Esophagus muscularis mucosa (tissue), 4 donors: Measurements from ENCODE around the gene RAB32. TPM values are rescaled to one million over a fixed set of nuclear protein-coding genes. Genes with fewer than 3 reads are reported as not detected.

ENCODE experiments used
- DNase-seq: peaks from one replicate; pipeline ENCODE4 v3.0.0-alpha.2; 2017; ENCODE audit errors: extremely low spot score
- H3K27ac ChIP-seq, 4 donors: fragments of 200-600 bp; sonication (generic); replicated peaks in 1 of 4; 1 replicate in 3 of 4; 2 replicates in 1 of 4; pipeline ENCODE4 v1.5.1; 2016 to 2019; ENCODE audit warnings: mild to moderate bottlenecking in 1 of 4
- H3K27me3 ChIP-seq, 4 donors: fragments of 200-600 bp; sonication (generic); one replicate each; pipeline versions ENCODE4 v1.5.1 to v1.6.0; 2016 to 2019
- H3K36me3 ChIP-seq, 4 donors: fragments of 200-600 bp; sonication (generic); one replicate each; pipeline ENCODE4 v1.5.1; 2016 to 2019
- H3K4me1 ChIP-seq, 4 donors: fragments of 200-600 bp; sonication (generic); one replicate each; pipeline ENCODE4 v1.5.1; 2016 to 2019
- H3K4me3 ChIP-seq, 4 donors: fragments of 200-600 bp; sonication (generic); 1 replicate in 2 of 4; 2 replicates in 2 of 4; pipeline ENCODE4 v1.5.1; 2016 to 2019; ENCODE audit warnings: mild to moderate bottlenecking in 4 of 4, moderate library complexity in 1 of 4
- H3K9me3 ChIP-seq, 4 donors: fragments of 200-600 bp; sonication (generic); 1 replicate in 3 of 4; 2 replicates in 1 of 4; pipeline ENCODE4 v1.5.1; 2016 to 2019
- EP300 ChIP-seq: sonication (generic); formaldehyde crosslinking; IDR thresholded peaks from one replicate; pipeline ENCODE4 v1.6.1; 2017; ENCODE audit warnings: antibody characterized with exemption
- POLR2A ChIP-seq: fragments of 450-650 bp; IDR thresholded peaks from one replicate; pipeline ENCODE4 v1.6.1; 2017; ENCODE audit warnings: antibody characterized with exemption, moderate library complexity, mild to moderate bottlenecking, low read depth
- POLR2AphosphoS5 ChIP-seq, 2 donors: sonication (generic); formaldehyde crosslinking; IDR thresholded peaks; one replicate each; pipeline ENCODE4 v1.6.1; 2017; ENCODE audit warnings: antibody characterized with exemption in 2 of 2
- WGBS: methylation state at CpG from one replicate; pipeline ENCODE4 v1.1.5; 2018; 5-methylcytosine and 5-hydroxymethylcytosine counted together
- intact Hi-C: fragments of 100-400 bp; cut with DNase I; formaldehyde crosslinking; loops from one replicate; pipeline ENCODE4 v1.15.1; 2023
- total RNA-seq, 4 donors: library from RNA; depleted of rRNA; stranded (reverse); fragments of >200 nt; gene quantifications; one replicate each; pipeline versions ENCODE4 v1.1.0 to v1.2.1, GENCODE V29; 2016
- TF ChIP-seq, protein P1 (sequence below), 3 experiments: fragments of 200-600 bp in 2 of 3; fragments of 450-650 bp in 1 of 3; sonication (generic) in 2 of 3; IDR thresholded peaks; one replicate each; pipeline ENCODE4 v1.5.1; 2017 to 2019; ENCODE audit warnings: antibody characterized with exemption in 3 of 3, mild to moderate bottlenecking in 2 of 3, moderate library complexity in 1 of 3

Gene RAB32
- total RNA-seq: 10 to 100 TPM; 36.5 to 61.0 (median 45.9) TPM

DNA sequence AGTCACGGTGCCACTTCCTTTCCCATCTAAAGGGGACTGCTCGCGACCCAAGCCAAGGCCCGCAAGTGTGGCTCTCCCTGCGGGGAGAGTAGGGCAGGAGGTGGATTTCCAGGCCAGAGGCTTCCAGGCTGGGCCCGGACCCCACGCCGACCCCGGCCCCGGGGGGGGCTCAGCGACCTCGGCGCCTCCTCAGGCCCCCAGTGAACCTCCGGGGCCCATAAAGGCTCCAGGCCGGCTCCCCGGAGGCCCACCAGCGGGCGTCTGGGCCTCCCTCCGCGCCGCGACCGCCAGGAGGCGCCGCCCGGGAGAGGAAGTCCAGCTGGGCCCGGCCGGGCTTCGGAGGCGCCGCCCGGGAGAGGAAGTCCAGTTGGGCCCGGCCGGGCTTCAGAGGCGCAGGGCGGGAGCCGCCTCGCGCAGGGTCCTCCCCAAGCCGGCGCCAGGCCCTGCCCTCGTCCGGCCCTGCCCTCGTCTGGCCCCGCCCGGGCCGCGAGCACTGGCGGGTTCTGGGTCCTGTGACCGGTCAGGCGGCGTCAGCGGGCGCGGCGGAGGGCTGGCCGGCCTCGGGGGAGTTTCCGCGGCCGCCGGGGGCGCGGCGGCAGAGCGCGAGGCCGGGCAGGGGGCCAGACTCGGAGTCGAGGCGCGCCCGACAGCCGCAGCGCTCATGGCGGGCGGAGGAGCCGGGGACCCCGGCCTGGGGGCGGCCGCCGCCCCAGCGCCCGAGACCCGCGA lies at the start of gene RAB32:
Gene RAB32, plus strand, starts transcription at position 623 of the 729 bp plus-strand sequence. Its CDS starts 39 bp downstream, at position 662.
- Histone ChIP-seq H3K36me3 (no peaks in the 10 kb centered on the region), H3K9me3 (no peaks in the 10 kb centered on the region), H3K4me1 (peaks cover 19 to 46% (median 37%) of the 10 kb centered on the region in 4 donors), H3K27me3 (no peaks in the 10 kb centered on the region), H3K4me3 (peak within 1 kb of the TSS; percentile 65 to 98 (median 89)), H3K27ac (peak within 1 kb of the TSS; percentile 94 to 100 (median 98))
- TF ChIP-seq POLR2AphosphoS5 (IDR thresholded peaks at IDR 0.05) (peak; percentile 76 to 81), POLR2A (peak; percentile 50), EP300 (no peak)
- TF ChIP-seq, protein P1, sequence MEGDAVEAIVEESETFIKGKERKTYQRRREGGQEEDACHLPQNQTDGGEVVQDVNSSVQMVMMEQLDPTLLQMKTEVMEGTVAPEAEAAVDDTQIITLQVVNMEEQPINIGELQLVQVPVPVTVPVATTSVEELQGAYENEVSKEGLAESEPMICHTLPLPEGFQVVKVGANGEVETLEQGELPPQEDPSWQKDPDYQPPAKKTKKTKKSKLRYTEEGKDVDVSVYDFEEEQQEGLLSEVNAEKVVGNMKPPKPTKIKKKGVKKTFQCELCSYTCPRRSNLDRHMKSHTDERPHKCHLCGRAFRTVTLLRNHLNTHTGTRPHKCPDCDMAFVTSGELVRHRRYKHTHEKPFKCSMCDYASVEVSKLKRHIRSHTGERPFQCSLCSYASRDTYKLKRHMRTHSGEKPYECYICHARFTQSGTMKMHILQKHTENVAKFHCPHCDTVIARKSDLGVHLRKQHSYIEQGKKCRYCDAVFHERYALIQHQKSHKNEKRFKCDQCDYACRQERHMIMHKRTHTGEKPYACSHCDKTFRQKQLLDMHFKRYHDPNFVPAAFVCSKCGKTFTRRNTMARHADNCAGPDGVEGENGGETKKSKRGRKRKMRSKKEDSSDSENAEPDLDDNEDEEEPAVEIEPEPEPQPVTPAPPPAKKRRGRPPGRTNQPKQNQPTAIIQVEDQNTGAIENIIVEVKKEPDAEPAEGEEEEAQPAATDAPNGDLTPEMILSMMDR (IDR thresholded peaks at IDR 0.05): peak; percentile 69 to 90 (median 81)
- WGBS: 16% methylated on average over 9 of the region's 86 CpGs
- peak; percentile 96 for DNase-seq
- intact Hi-C loops: loop anchor here (2.0 to 10.0 kb wide), 3 partner anchors 157 to 661 kb away; partner anchors contain the start of genes SHPRH and STXBP5

GRCh38 chr6:146498309-146498708 lies 45.3 kb upstream of the RAB32 start:
- DNase-seq: no peak
- intact Hi-C loops: no loop called here
- no peak overlapping the region for H3K27ac ChIP-seq
- H3K4me3 ChIP-seq: no peak overlapping the region
- TF ChIP-seq POLR2A (no peak), EP300 (no peak), POLR2AphosphoS5 (IDR thresholded peaks at IDR 0.05) (no peak)
- TF ChIP-seq, protein P1 (IDR thresholded peaks at IDR 0.05): no peak
- H3K9me3 ChIP-seq: no peaks in the 10 kb centered on the region
- 80% methylated on average over 4 of the region's 4 CpGs for WGBS
- no peaks in the 10 kb centered on the region for H3K36me3 ChIP-seq
- H3K27me3 ChIP-seq: no peaks in the 10 kb centered on the region
- no peaks in the 10 kb centered on the region for H3K4me1 ChIP-seq

DNA sequence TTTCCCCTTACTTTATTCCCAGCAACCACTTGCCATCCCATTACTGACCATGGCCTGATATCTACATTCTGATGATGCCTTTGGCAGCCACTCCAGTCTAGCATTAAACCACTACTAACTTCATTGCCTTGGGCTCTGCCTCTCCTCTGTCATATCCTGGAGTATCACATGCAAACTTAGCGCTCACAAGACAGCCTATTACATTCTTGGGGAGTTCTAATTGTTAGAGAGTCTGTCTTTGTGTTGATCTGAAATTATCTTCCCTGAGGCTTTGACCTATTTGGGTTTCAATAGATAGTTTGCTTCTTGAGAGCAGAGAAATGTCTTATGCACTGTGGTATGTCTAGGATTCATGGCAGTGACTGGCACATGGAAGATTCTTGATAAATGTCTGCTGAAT lies 40.5 kb upstream of the RAB32 start:
- Histone ChIP-seq H3K9me3 (no peaks in the 10 kb centered on the region), H3K27me3 (no peaks in the 10 kb centered on the region), H3K27ac (no peak overlapping the region), H3K4me1 (no peaks in the 10 kb centered on the region), H3K36me3 (no peaks in the 10 kb centered on the region), H3K4me3 (no peak overlapping the region)
- intact Hi-C loops: no loop called here
- no peak for DNase-seq
- TF ChIP-seq POLR2AphosphoS5 (IDR thresholded peaks at IDR 0.05): no peak
- TF ChIP-seq EP300: no peak
- TF ChIP-seq POLR2A: no peak
- TF ChIP-seq, protein P1 (IDR thresholded peaks at IDR 0.05): no peak
- 91% methylated on average over 1 of the region's 1 CpG for WGBS

- Histone ChIP-seq H3K27ac (no peak overlapping the region), H3K9me3 (no peaks in the 10 kb centered on the region), H3K27me3 (peaks cover 0 to 5% (median 0%) of the 10 kb centered on the region in 4 donors), H3K4me3 (no peak overlapping the region), H3K4me1 (no peaks in the 10 kb centered on the region), H3K36me3 (no peaks in the 10 kb centered on the region)
- WGBS: 82% methylated on average over 6 of the region's 7 CpGs
- DNase-seq: no peak
- TF ChIP-seq EP300 (no peak), POLR2AphosphoS5 (IDR thresholded peaks at IDR 0.05) (no peak), POLR2A (no peak)
- TF ChIP-seq, protein P1 (IDR thresholded peaks at IDR 0.05): no peak
- intact Hi-C loops: no loop called here
These were observed 28.4 kb upstream of the RAB32 start for GRCh38 chr6:146515212-146515611.

DNA sequence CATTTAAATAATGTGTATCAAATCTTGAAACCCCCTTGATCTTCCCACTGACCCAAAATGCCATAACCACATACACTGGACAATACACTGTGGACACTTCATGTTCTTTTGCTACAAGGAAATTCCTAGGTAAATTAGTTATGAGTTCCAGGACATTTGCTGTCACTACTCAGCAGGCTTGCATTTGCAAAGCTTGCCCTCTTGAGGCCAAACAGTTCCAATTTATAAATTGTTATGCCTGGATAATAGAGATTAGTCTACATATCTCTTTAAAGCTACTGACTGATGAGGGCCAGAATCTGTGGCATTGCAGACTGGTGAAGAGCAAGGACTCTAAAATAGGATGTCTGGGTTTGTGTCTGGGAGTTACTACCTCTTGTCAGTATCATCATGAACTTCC lies 17.4 kb upstream of the RAB32 start:
- H3K9me3 ChIP-seq: no peaks in the 10 kb centered on the region
- H3K4me1 ChIP-seq: no peaks in the 10 kb centered on the region
- H3K4me3 ChIP-seq: no peak overlapping the region
- no peaks in the 10 kb centered on the region for H3K36me3 ChIP-seq
- TF ChIP-seq EP300: no peak
- TF ChIP-seq, protein P1 (IDR thresholded peaks at IDR 0.05): no peak
- TF ChIP-seq POLR2A: no peak
- no peak for TF ChIP-seq POLR2AphosphoS5 (IDR thresholded peaks at IDR 0.05)
- intact Hi-C loops: no loop called here
- no peak overlapping the region for H3K27ac ChIP-seq
- no peak for DNase-seq
- no peaks in the 10 kb centered on the region for H3K27me3 ChIP-seq
